ENCODE results near the gene SNAI3.

DNA sequence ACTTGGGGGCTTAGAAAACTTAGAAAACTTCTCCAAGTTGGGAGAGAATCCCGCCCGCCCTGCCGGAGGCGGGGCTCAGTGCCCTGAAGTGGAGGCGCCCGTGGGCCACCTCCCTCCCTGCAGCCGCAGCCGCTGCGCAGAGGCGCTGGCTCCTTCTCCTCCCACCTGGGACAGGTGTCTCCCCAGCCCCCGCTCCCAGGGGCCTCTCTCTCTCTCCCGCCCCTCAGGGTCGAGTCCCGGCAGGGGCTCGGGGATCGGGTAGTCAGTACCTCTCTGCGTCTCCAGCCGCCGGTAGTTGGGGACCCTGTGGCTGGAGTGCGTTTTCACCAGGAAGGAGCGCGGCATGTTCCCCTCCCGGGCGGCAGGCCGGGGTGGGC is 257 bp downstream of the SNAI3 start:
- TF ChIP-seq CTCF (IDR thresholded peaks at IDR 0.05) (no peak), POLR2A (IDR thresholded peaks at IDR 0.05) (no peak), POLR2AphosphoS5 (IDR thresholded peaks at IDR 0.05) (no peak), EP300 (IDR thresholded peaks at IDR 0.05) (no peak)

All from stomach (tissue), 4 donors.